Vagina (tissue), 2 donors: ENCODE measurements around the gene NFIX.

Experiments used
- POLR2AphosphoS5 ChIP-seq, 2 donors: sonication (generic); formaldehyde crosslinking; IDR thresholded peaks; one replicate each; pipeline ENCODE4 v1.9.0; 2017; ENCODE audit warnings: antibody characterized with exemption in 2 of 2, mild to moderate bottlenecking in 2 of 2, low read depth in 1 of 2; ENCODE audit not compliant: insufficient read depth in 1 of 2
- TF ChIP-seq, protein P1 (sequence below), 3 experiments: fragments of 450-650 bp in 2 of 3; fragments of 200-600 bp in 1 of 3; sonication (generic) in 1 of 3; IDR thresholded peaks; one replicate each; pipeline ENCODE4 v1.5.1; 2017 to 2019; ENCODE audit warnings: antibody characterized with exemption in 3 of 3, mild to moderate bottlenecking in 2 of 3, moderate library complexity in 2 of 3

DNA sequence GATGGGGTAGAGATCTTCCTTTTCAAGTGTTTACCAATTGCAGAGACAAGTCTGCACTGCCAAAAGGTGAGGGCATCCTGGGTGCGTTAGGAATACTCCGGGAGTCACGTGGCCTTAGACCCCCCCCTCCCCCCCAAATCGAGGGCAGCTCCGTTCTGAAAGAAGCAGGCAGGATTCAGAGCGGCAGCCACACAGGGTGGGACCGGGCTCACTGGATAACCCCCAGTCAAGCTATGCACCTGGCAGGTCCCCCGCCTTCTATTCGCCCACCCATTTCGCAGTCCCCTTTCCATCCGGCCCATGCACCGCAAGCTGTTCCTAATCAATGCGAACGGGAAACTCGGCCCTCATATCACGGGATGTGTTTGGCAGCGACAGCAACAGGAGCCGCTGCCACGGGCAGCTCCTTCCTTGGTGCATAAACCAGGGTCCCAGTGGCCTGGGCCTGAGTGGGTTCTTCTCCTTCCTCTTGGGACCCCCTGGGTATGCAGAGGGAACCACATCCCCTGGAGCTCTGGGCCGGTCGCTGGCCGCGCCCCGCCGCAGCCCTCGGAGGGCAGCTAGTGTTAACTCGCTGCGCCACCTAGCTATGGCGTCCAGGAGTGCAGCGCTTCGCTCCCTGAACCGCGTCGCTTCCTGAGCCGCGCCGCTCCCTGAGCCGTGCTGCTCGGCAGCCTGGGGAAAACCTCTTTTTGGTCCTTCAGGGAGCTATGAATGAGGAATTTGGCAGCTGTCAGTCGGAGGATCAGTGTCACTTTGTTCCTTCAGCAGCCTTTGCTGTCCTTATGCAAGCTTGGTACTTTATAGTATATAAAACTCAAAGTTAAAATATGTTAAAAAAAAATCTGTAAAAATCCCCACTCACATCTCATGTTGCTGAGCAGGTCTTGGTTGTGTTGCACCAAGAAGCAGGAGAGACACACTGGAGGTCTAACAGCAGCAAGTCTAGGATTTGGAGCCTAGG, 66.0 kb downstream of the NFIX start:
- TF ChIP-seq, protein P1, sequence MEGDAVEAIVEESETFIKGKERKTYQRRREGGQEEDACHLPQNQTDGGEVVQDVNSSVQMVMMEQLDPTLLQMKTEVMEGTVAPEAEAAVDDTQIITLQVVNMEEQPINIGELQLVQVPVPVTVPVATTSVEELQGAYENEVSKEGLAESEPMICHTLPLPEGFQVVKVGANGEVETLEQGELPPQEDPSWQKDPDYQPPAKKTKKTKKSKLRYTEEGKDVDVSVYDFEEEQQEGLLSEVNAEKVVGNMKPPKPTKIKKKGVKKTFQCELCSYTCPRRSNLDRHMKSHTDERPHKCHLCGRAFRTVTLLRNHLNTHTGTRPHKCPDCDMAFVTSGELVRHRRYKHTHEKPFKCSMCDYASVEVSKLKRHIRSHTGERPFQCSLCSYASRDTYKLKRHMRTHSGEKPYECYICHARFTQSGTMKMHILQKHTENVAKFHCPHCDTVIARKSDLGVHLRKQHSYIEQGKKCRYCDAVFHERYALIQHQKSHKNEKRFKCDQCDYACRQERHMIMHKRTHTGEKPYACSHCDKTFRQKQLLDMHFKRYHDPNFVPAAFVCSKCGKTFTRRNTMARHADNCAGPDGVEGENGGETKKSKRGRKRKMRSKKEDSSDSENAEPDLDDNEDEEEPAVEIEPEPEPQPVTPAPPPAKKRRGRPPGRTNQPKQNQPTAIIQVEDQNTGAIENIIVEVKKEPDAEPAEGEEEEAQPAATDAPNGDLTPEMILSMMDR (IDR thresholded peaks at IDR 0.05): peak; percentile 95 to 98 (median 97)
- TF ChIP-seq POLR2AphosphoS5 (IDR thresholded peaks at IDR 0.05; ENCODE audit: insufficient read depth in 1 of 2, low read depth in 1 of 2): peak; percentile 78 to 83
